GM23248 (cell line): ENCODE measurements around the gene CDNF. TPM values are rescaled to one million over a fixed set of nuclear protein-coding genes. Genes with fewer than 3 reads are reported as not detected.

Source experiments
- DNase-seq: peaks from one replicate; pipeline ENCODE4 v3.0.0-alpha.2; 2015
- H2AFZ ChIP-seq: fragments of 200-600 bp; sonication (generic); 2 replicates; pipeline ENCODE4 v1.6.1; 2016; ENCODE audit warnings: antibody characterized with exemption
- H3F3A ChIP-seq: fragments of 200-600 bp; sonication (generic); 2 replicates; pipeline ENCODE4 v1.6.1; 2016; ENCODE audit warnings: mild to moderate bottlenecking, antibody characterized with exemption, mixed run types; ENCODE audit not compliant: insufficient read depth
- H3K27ac ChIP-seq: fragments of 200-600 bp; sonication (generic); 2 replicates; pipeline ENCODE4 v1.5.1; 2016; ENCODE audit warnings: mild to moderate bottlenecking
- H3K27me3 ChIP-seq: fragments of 200-600 bp; sonication (generic); replicated peaks from 2 replicates; pipeline ENCODE4 v1.6.1; 2016; ENCODE audit warnings: mild to moderate bottlenecking; ENCODE audit not compliant: insufficient read depth
- H3K36me3 ChIP-seq: fragments of 200-600 bp; sonication (generic); 2 replicates; pipeline ENCODE4 v1.6.1; 2016; ENCODE audit warnings: low read depth, mild to moderate bottlenecking
- H3K4me1 ChIP-seq: fragments of 200-600 bp; sonication (generic); 2 replicates; pipeline ENCODE4 v1.6.1; 2016; ENCODE audit warnings: mild to moderate bottlenecking; ENCODE audit not compliant: insufficient read depth
- H3K4me2 ChIP-seq: fragments of 200-600 bp; sonication (generic); one replicate; pipeline ENCODE4 v1.6.1; 2016; ENCODE audit warnings: mild to moderate bottlenecking; ENCODE audit not compliant: unreplicated experiment
- H3K4me3 ChIP-seq: fragments of 200-600 bp; sonication (generic); 2 replicates; pipeline ENCODE4 v1.5.1; 2016; ENCODE audit warnings: mild to moderate bottlenecking
- H3K79me2 ChIP-seq: fragments of 200-600 bp; sonication (generic); 2 replicates; pipeline ENCODE4 v1.6.1; 2016; ENCODE audit warnings: mild to moderate bottlenecking; ENCODE audit not compliant: insufficient read depth
- H3K9ac ChIP-seq: fragments of 200-600 bp; sonication (generic); 2 replicates; pipeline ENCODE4 v1.6.1; 2016; ENCODE audit warnings: mild to moderate bottlenecking
- H3K9me2 ChIP-seq: fragments of 200-600 bp; sonication (generic); 2 replicates; pipeline ENCODE4 v1.6.1; 2016; ENCODE audit warnings: mixed run types, mild to moderate bottlenecking, moderate library complexity; ENCODE audit not compliant: insufficient read depth
- H3K9me3 ChIP-seq: fragments of 200-600 bp; sonication (generic); one replicate; pipeline ENCODE4 v1.6.1; 2017; ENCODE audit warnings: low read depth
- H4K20me1 ChIP-seq: fragments of 200-600 bp; sonication (generic); 2 replicates; pipeline ENCODE4 v1.6.0; 2016; ENCODE audit not compliant: insufficient read depth
- EZH2 ChIP-seq: fragments of 200-600 bp; sonication (generic); IDR thresholded peaks from 2 replicates; pipeline ENCODE4 v1.6.1; 2018; ENCODE audit warnings: antibody characterized with exemption, mild to moderate bottlenecking; ENCODE audit not compliant: insufficient read depth, poor library complexity, severe bottlenecking
- EZH2phosphoT487 ChIP-seq: fragments of 200-600 bp; sonication (generic); IDR thresholded peaks from 2 replicates; pipeline ENCODE4 v1.6.1; 2018; ENCODE audit warnings: antibody characterized with exemption, moderate library complexity, mild to moderate bottlenecking, low read depth; ENCODE audit not compliant: insufficient read depth
- WGBS, 2 experiments: methylation state at CpG; one replicate each; pipeline ENCODE4 v1.1.6; 2015 to 2017; ENCODE audit warnings: low lambda C conversion rate in 2 of 2, low coverage in 1 of 2; ENCODE audit errors: missing lambda C conversion rate in 2 of 2; 5-methylcytosine and 5-hydroxymethylcytosine counted together
- in situ Hi-C: fragments of 300-500 bp; cut with MboI; formaldehyde crosslinking; loops from 2 replicates; pipeline ENCODE4 v1.15.0; 2020
- polyA plus RNA-seq: library from polyadenylated mRNA; unstranded; fragments of >200 nt; fragmentation: Nextera tagmentation; extraction: Ambion mirVana; gene quantifications from 2 replicates; pipeline ENCODE4 v1.2.1, GENCODE V29; 2016
- total RNA-seq: library from RNA; depleted of rRNA; stranded (reverse); fragments of >200 nt; shearing (Covaris generic); gene quantifications from 2 replicates; pipeline ENCODE4 v1.2.3, GENCODE V29; 2014

Gene CDNF
- total and polyA plus RNA-seq, 2 experiments from 2014 or later = 0.32 to 1.3 TPM

DNA sequence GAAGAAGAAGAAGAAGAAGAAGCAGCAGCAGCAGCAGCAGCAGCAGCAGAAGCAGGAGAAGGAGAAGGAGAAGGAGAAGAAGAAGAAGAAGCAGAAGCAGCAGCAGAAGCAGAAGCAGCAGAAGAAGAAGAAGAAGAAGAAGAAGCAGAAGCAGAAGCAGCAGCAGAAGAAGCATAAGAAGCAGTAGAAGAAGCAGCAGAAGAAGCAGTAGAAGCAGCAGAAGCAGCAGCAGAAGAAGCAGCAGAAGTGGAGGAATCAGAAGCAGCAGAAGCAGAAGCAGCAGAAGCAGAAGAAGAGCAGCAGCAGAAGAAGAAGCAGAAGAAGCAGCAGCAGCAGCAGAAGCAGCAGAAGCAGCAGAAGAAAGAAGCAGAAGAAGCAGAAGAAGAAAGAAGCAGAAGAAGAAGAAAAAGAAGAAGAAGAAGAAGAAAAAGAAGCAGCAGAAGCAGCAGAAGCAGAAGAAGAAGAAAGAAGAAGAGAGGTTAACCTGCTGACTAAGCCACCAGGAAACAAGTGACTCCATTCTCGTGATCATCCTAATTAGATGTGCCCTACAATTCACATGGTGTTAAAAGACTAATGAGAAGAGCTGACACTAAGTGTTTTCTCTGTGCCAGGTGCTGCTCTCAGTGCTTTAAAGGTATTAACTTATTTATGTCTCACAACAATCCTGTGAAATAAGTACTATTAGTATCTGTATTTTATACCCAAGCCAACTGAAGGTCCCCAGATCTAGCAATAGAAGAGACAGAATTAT is 11.6 kb downstream of the CDNF start:
- in situ Hi-C loops = loop anchor here (10.0 kb wide), 1 partner anchor 291 kb away; no protein-coding TSS in a partner anchor
- Histone ChIP-seq H4K20me1 (no peaks in the 10 kb centered on the region), H3K4me1 (no peaks in the 10 kb centered on the region), H3K27me3 (no peaks in the 10 kb centered on the region), H2AFZ (no peak overlapping the region), H3K36me3 (no peaks in the 10 kb centered on the region), H3K79me2 (no peaks in the 10 kb centered on the region), H3K4me3 (no peak overlapping the region), H3K9me3 (no peaks in the 10 kb centered on the region), H3K9me2 (no peaks in the 10 kb centered on the region), H3K27ac (no peak overlapping the region), H3K4me2 (no peak overlapping the region), H3F3A (no peaks in the 10 kb centered on the region), H3K9ac (no peak overlapping the region)
- TF ChIP-seq EZH2 (no peak), EZH2phosphoT487 (no peak)
- no peak for DNase-seq
- WGBS, 2 experiments = 41 to 48% methylated on average over 1 of the region's 1 CpG

DNA sequence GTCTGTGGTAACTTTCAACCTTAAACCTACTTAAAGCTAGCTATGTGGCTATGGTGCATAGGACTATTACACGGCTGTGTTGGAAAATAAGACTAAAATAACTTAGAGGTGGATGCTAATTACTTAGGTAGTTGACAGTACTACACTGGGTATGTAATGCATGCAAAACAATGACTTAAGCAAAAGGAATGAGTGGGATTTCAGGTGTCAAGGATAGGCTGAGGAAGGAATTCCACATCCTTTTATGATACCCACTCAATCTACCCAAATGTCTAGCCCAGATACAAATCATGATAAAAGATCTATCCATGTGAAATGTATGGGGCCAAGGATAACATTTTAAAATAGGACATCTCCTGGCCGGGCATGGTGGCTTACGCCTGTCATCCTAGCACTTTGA is 13.9 kb downstream of the CDNF start:
- peaks cover 12% of the 10 kb centered on the region for H3K4me1 ChIP-seq
- H3K27ac ChIP-seq = no peak overlapping the region
- no peaks in the 10 kb centered on the region for H3K9me2 ChIP-seq
- no peaks in the 10 kb centered on the region for H3K79me2 ChIP-seq
- no peaks in the 10 kb centered on the region for H3K27me3 ChIP-seq
- H3K36me3 ChIP-seq = no peaks in the 10 kb centered on the region
- H3K9me3 ChIP-seq = no peaks in the 10 kb centered on the region
- TF ChIP-seq EZH2phosphoT487 = no peak
- TF ChIP-seq EZH2 = no peak
- no peaks in the 10 kb centered on the region for H4K20me1 ChIP-seq
- in situ Hi-C loops = loop anchor here (10.0 kb wide), 1 partner anchor 289 kb away; no protein-coding TSS in a partner anchor
- WGBS, 2 experiments = 78 to 85% methylated on average over 3 of the region's 3 CpGs
- 0 out of 2 replicates have a peak, but pooled peaks cover 6% of the 10 kb centered on the region for H3F3A ChIP-seq
- no peak overlapping the region for H3K4me3 ChIP-seq
- H2AFZ ChIP-seq = no peak overlapping the region
- H3K9ac ChIP-seq = no peak overlapping the region
- DNase-seq = no peak
- no peak overlapping the region for H3K4me2 ChIP-seq

DNA sequence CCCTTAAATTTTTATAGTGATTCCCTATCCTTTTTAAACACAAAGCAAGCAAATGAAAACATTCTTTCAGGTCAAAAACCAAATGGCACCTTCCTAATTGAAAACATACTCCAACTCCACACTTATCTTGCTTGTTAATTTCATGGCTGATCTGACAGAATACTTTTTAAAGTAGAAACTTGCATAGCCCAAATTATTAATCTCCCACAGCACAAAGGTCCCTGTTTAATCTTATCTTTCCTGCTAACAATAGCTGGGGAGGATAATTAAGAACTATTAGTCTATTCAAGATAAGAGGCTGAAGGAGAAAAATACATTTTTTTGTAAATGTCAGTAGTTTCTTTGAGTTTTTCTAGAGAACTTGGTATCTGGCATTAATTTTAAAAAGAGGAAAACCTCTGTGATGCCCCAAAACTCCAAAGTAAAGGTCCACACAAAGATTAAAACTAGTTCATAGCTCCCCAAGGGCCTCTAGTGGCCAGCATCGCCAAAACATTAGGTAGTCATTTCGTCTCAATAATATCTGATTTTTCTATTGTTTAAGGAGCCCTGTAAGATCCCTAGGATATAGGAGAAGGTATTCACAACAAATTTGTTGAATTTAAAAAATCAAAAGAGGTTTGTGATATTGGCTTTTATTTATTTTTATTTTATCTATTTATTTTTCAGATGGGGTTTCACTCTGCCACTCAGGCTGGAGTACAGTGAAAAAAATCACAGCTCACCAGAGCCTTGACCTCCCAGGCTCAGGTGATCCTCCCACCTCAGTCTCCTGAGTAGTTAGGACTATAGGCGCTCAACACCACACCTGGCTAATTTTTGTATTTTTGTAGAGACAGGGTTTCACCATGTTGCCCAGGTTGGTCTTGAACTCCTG is 14.7 kb downstream of the CDNF start:
- Histone ChIP-seq H3K27ac (no peak overlapping the region), H4K20me1 (no peaks in the 10 kb centered on the region), H3K4me3 (no peak overlapping the region), H3K36me3 (no peaks in the 10 kb centered on the region), H3K27me3 (no peaks in the 10 kb centered on the region), H2AFZ (no peak overlapping the region), H3K4me1 (peaks cover 12% of the 10 kb centered on the region), H3K9me2 (no peaks in the 10 kb centered on the region), H3K79me2 (no peaks in the 10 kb centered on the region), H3K4me2 (no peak overlapping the region), H3K9ac (no peak overlapping the region), H3F3A (0 out of 2 replicates have a peak, but pooled peaks cover 6% of the 10 kb centered on the region), H3K9me3 (no peaks in the 10 kb centered on the region)
- DNase-seq = peak; percentile 70
- in situ Hi-C loops = loop anchor here (10.0 kb wide), 1 partner anchor 288 kb away; no protein-coding TSS in a partner anchor
- no peak for TF ChIP-seq EZH2
- 11 to 13% methylated on average over 3 of the region's 3 CpGs for WGBS, 2 experiments

DNA sequence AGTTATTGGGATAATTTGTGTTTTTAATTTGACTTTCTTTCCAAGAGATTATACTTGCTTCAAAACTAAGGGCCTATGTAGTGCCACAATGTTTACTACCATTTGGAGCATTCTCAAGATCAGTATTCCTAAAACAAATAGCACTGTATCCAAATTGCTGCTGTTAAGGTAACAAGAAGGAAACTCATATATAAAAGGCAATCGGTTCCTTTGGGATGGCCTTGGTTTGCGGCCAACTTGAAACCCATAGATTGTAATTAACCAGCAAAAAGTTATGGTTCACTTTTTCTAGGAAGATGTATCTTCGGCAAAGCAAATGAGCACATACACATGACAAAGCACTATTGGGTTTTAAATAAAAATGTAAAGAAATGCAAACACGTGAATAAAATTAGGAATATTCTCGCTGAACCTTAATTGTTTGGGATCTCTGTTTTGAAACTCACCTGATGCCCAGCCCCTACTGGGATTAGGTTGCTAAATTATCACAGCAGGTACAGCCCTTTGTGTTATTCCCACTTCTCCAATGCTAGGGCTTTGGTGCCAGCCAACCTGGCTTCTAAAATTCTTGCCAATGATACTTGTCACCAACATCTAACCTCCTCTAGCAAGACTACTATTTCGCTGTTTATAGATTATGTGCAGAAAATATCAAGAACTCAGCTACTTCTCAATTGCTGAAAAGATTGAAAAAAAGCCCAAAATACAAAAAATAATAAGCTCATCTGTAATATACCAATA is 16.0 kb downstream of the CDNF start:
- Histone ChIP-seq H3K9me2 (no peaks in the 10 kb centered on the region), H3K9me3 (no peaks in the 10 kb centered on the region), H3K9ac (no peak overlapping the region), H3K27me3 (no peaks in the 10 kb centered on the region), H3K36me3 (no peaks in the 10 kb centered on the region), H3K27ac (no peak overlapping the region), H3K4me2 (no peak overlapping the region), H4K20me1 (no peaks in the 10 kb centered on the region), H3K79me2 (no peaks in the 10 kb centered on the region), H2AFZ (no peak overlapping the region), H3K4me1 (peaks cover 12% of the 10 kb centered on the region), H3K4me3 (no peak overlapping the region), H3F3A (0 out of 2 replicates have a peak, but pooled peaks cover 6% of the 10 kb centered on the region)
- no peak for DNase-seq
- 80 to 83% methylated on average over 6 of the region's 6 CpGs for WGBS, 2 experiments
- TF ChIP-seq EZH2 = no peak
- TF ChIP-seq EZH2phosphoT487 = no peak
- in situ Hi-C loops = loop anchor here (10.0 kb wide), 1 partner anchor 287 kb away; no protein-coding TSS in a partner anchor
